ENCODE measurements around the gene RASA1. TPM values are rescaled to one million over a fixed set of nuclear protein-coding genes. Genes with fewer than 3 reads are reported as not detected.
A peak's percentile ranks its signal among the peaks of the same experiment; 100 is the strongest.

The RASA1 gene
- total RNA-seq, 2 donors from 2014 or later = 34.8 to 37.0 TPM

DNA sequence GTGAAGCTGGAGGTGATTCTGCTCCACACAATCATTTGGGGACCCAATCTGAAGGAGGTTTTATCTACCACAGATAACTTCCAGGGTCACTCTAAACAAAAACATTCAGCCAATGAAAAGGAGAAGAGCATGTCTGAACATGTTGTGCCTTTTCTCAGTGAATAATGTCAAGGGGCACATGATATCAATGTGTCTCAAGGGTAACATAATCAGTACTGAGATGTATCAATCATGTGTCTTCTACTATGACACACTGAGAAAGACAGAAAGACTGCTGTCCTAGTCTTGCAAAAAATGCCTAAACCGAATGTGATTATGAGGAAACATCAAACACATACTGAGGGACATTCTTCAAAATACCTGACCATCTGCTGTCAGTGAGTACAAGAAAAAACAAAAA is 25.4 kb upstream of the RASA1 start:
- DNase-seq (ENCODE audit: low spot score) = no peak
- TF ChIP-seq, protein P1, sequence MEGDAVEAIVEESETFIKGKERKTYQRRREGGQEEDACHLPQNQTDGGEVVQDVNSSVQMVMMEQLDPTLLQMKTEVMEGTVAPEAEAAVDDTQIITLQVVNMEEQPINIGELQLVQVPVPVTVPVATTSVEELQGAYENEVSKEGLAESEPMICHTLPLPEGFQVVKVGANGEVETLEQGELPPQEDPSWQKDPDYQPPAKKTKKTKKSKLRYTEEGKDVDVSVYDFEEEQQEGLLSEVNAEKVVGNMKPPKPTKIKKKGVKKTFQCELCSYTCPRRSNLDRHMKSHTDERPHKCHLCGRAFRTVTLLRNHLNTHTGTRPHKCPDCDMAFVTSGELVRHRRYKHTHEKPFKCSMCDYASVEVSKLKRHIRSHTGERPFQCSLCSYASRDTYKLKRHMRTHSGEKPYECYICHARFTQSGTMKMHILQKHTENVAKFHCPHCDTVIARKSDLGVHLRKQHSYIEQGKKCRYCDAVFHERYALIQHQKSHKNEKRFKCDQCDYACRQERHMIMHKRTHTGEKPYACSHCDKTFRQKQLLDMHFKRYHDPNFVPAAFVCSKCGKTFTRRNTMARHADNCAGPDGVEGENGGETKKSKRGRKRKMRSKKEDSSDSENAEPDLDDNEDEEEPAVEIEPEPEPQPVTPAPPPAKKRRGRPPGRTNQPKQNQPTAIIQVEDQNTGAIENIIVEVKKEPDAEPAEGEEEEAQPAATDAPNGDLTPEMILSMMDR (IDR thresholded peaks at IDR 0.05) = no peak
- Histone ChIP-seq H3K4me1 (ENCODE audit: control insufficient read depth in 1 of 2, low read depth in 2 of 2) (no peaks in the 10 kb centered on the region), H3K4me3 (no peak overlapping the region), H3K36me3 (no peaks in the 10 kb centered on the region), H3K27ac (no peak overlapping the region), H3K9me3 (no peaks in the 10 kb centered on the region), H3K27me3 (replicated peaks; ENCODE audit: insufficient read depth) (no peaks in the 10 kb centered on the region)
- ATAC-seq (ENCODE audit: insufficient number of reproducible peaks, low FRiP score, low read depth) = no peak

DNA sequence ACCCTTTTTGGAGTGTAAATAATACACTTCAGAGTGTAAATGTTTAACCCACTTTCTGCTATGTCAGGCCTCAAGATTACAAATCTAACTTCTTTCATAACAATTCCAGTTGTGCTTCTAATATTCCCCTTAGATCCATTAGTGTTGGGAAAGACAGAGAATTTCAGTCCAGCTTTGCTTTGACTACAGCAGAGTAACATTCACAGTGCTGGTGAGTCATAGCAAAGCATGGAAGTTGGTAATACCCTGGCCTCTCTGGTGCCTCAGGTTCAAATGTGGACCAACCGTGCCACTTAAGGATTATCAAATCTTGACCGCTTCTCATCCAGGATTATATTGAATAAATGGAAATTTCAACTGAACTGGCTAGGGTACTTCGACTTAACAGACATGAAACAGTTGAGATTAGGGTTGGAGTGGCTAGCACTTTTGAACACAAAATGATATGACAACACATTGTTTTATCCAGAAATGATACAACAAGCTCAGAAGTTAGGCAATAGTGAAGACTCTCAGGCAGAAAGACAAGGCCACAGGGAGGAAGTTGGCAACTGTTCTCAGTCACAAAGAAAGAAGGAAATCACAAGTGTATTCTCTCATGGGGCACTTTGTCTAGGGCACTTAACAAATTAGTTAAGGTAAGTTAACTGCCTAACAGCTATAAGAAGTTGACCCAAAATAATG is 24.4 kb upstream of the RASA1 start:
- Histone ChIP-seq H3K4me3 (no peak overlapping the region), H3K9me3 (no peaks in the 10 kb centered on the region), H3K27me3 (replicated peaks; ENCODE audit: insufficient read depth) (no peaks in the 10 kb centered on the region), H3K4me1 (ENCODE audit: control insufficient read depth in 1 of 2, low read depth in 2 of 2) (no peaks in the 10 kb centered on the region), H3K27ac (peak overlapping the region in 1 of 2 donors; percentile 20), H3K36me3 (no peaks in the 10 kb centered on the region)
- DNase-seq (ENCODE audit: low spot score) (no peak), ATAC-seq (ENCODE audit: insufficient number of reproducible peaks, low FRiP score, low read depth) (no peak)
- TF ChIP-seq, protein P1 (IDR thresholded peaks at IDR 0.05) = no peak

DNA sequence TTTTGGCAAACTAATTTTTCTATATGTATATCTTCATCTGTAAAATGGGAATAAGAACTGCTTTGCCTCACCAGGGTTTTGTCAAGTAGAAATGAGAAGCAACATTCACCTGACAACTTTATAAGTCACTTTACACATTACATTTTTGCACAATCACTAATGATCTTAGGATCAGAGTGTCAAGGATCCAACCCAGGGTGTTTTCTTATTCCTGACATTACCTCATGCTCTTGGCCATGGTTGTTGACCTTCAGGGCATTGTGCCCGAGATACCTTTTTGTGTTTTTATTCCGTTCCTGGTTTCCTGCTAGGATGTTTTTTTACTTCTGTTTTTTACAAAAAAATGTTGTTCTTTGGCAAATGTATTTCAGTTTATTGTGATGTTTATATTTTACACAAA is 22.2 kb upstream of the RASA1 start:
- ATAC-seq (ENCODE audit: insufficient number of reproducible peaks, low FRiP score, low read depth) (no peak), DNase-seq (ENCODE audit: low spot score) (no peak)
- TF ChIP-seq, protein P1 (IDR thresholded peaks at IDR 0.05) = no peak
- Histone ChIP-seq H3K9me3 (no peaks in the 10 kb centered on the region), H3K4me3 (no peak overlapping the region), H3K27ac (no peak overlapping the region), H3K36me3 (no peaks in the 10 kb centered on the region), H3K4me1 (ENCODE audit: control insufficient read depth in 1 of 2, low read depth in 2 of 2) (no peaks in the 10 kb centered on the region), H3K27me3 (replicated peaks; ENCODE audit: insufficient read depth) (no peaks in the 10 kb centered on the region)

DNA sequence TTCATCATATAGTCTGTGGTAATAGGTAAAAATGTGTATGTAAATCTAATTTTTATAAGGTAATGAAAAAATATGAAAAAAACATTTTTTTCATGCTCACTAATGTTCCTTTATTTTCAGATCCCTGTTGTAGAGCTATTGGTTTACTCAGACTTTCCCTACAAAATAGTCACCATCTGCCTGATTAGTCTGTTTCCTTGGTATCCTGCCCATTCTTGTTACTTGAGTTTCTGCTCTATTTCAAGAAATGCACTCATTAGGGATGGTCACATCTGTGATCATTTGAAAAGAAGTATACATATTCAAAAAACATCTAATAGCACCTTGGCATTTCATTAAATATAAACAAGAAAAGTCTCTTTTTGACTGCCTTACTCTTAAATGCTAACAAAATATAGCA is 21.6 kb upstream of the RASA1 start:
- Histone ChIP-seq H3K27me3 (replicated peaks; ENCODE audit: insufficient read depth) (no peaks in the 10 kb centered on the region), H3K27ac (no peak overlapping the region), H3K36me3 (no peaks in the 10 kb centered on the region), H3K4me1 (ENCODE audit: control insufficient read depth in 1 of 2, low read depth in 2 of 2) (no peaks in the 10 kb centered on the region), H3K4me3 (no peak overlapping the region), H3K9me3 (no peaks in the 10 kb centered on the region)
- ATAC-seq (ENCODE audit: insufficient number of reproducible peaks, low FRiP score, low read depth) = no peak
- TF ChIP-seq, protein P1 (IDR thresholded peaks at IDR 0.05) = no peak
- DNase-seq (ENCODE audit: low spot score) = no peak

DNA sequence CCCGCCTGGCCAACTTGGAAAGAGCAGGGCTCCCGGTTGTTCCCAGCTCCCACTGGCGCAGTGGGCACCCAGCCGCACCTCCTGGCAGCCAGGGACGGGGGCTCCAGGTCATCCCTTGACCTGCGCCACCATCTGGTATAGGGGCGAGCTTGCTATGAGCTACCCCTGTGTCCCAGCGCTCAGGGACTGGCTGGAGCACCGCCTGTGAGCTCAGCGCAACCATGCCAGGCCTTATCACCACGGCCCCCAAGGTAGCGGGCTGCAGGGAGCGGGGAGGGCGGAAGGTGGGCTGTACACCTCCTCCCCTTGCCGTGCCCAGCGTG is 15.4 kb upstream of the RASA1 start:
- Histone ChIP-seq H3K27me3 (replicated peaks; ENCODE audit: insufficient read depth) (no peaks in the 10 kb centered on the region), H3K27ac (no peak overlapping the region), H3K36me3 (no peaks in the 10 kb centered on the region), H3K9me3 (no peaks in the 10 kb centered on the region), H3K4me3 (no peak overlapping the region), H3K4me1 (ENCODE audit: control insufficient read depth in 1 of 2, low read depth in 2 of 2) (peaks cover 0 to 7% of the 10 kb centered on the region in 2 donors)
- no peak for ATAC-seq (ENCODE audit: insufficient number of reproducible peaks, low FRiP score, low read depth)
- DNase-seq (ENCODE audit: low spot score) = no peak
- TF ChIP-seq, protein P1 (IDR thresholded peaks at IDR 0.05) = no peak
